HG02763 (cell line): ENCODE results near the gene CROCC2.
"Not testable (repeated sequence)": the region's sequence is repeated elsewhere in the genome, so short reads cannot be mapped to it uniquely, and the experiment has no call there.

Source experiments
- ATAC-seq: cut with Tn5 transposase; IDR thresholded peaks from one replicate; pipeline ENCODE4 v1.9.1; 2021; ENCODE audit warnings: mild to moderate bottlenecking, moderate library complexity; ENCODE audit not compliant: unreplicated experiment

The CROCC2 gene

GRCh38 chr2:240964704-240965295 lies 58.7 kb downstream of the CROCC2 start:
- ATAC-seq = no peak

- ATAC-seq = no peak
Observed at GRCh38 chr2:240965296-240965904, 59.3 kb downstream of the CROCC2 start.

- ATAC-seq = no peak
Observed at GRCh38 chr2:240965905-240966456, 59.8 kb downstream of the CROCC2 start.

GRCh38 chr2:240966457-240966905 lies 60.3 kb downstream of the CROCC2 start:
- no peak for ATAC-seq

GRCh38 chr2:240966906-240967680 lies 61.0 kb downstream of the CROCC2 start:
- no peak for ATAC-seq

- ATAC-seq = no peak
Observed at GRCh38 chr2:240967681-240968621, 61.8 kb downstream of the CROCC2 start.

GRCh38 chr2:240968731-240969624 lies 62.8 kb downstream of the CROCC2 start:
- ATAC-seq = no peak

- no peak for ATAC-seq
Observed at GRCh38 chr2:240970104-240970503, 64.0 kb downstream of the CROCC2 start.

- no peak for ATAC-seq
Observed at GRCh38 chr2:240970816-240971215, 64.7 kb downstream of the CROCC2 start.

- ATAC-seq = no peak
Observed at GRCh38 chr2:240972201-240972600, 66.1 kb downstream of the CROCC2 start.

- no peak for ATAC-seq
Observed at GRCh38 chr2:240972636-240973521, 66.7 kb downstream of the CROCC2 start.

- ATAC-seq = no peak
Observed at GRCh38 chr2:240974771-240975572, 68.8 kb downstream of the CROCC2 start.

GRCh38 chr2:240975903-240976302 lies 69.8 kb downstream of the CROCC2 start:
- not testable (repeated sequence) for ATAC-seq

GRCh38 chr2:240981280-240981679 lies 75.1 kb downstream of the CROCC2 start:
- ATAC-seq = no peak

- ATAC-seq = no peak
Observed at GRCh38 chr2:240981871-240982800, 76.0 kb downstream of the CROCC2 start.

- no peak for ATAC-seq
Observed at GRCh38 chr2:240982821-240983281, 76.7 kb downstream of the CROCC2 start.
